Sigmoid colon (tissue), 4 donors: ENCODE measurements around the gene CCDC91.

Experiments used
- CTCF ChIP-seq, 4 experiments: fragments of 450-650 bp in 3 of 4; fragments of 200-600 bp in 1 of 4; IDR thresholded peaks; one replicate each; pipeline ENCODE4 v1.5.1; 2016 to 2019; ENCODE audit warnings: antibody characterized with exemption in 4 of 4, mild to moderate bottlenecking in 3 of 4, moderate library complexity in 2 of 4
- POLR2A ChIP-seq, 2 donors: fragments of 450-650 bp; IDR thresholded peaks; one replicate each; pipeline ENCODE4 v1.6.1; 2016; ENCODE audit warnings: antibody characterized with exemption in 2 of 2, mild to moderate bottlenecking in 2 of 2, moderate library complexity in 2 of 2
- POLR2AphosphoS5 ChIP-seq, 4 donors: sonication (generic); formaldehyde crosslinking; IDR thresholded peaks; one replicate each; pipeline ENCODE4 v1.6.1; 2017; ENCODE audit warnings: antibody characterized with exemption in 4 of 4

- TF ChIP-seq CTCF (IDR thresholded peaks at IDR 0.05) (no peak), POLR2A (IDR thresholded peaks at IDR 0.05) (no peak), POLR2AphosphoS5 (IDR thresholded peaks at IDR 0.05) (no peak)
These were observed 24.8 kb downstream of the CCDC91 start for GRCh38 chr12:28215021-28215420.
